Measurements from ENCODE around the gene SPSB4.

DNA sequence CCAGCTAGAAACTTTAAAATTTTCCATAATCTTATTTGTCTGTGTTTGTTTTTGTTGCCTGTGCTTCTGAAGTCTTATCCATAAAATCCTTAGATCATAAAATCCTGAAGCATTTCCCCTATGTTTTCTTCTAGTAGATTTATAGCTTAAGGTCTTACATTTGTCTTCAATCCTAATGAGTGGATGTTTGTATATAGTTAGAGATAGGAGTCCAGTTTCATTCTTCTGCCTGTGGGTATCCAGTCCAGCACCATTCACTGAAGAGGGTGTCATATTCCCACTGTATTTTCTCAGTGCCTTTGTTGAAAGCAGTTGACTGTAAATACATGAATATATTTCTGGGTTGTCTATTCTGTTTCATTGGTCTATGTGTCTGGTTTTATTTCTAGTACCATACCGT is 44.8 kb upstream of the SPSB4 start:
- TF ChIP-seq POLR2A (IDR thresholded peaks at IDR 0.05) (no peak), CTCF (IDR thresholded peaks at IDR 0.05) (no peak), POLR2AphosphoS5 (IDR thresholded peaks at IDR 0.05) (no peak)
